ENCODE data around the gene HVCN1.

GRCh38 chr12:110702081-110702480 is 13.2 kb upstream of the HVCN1 start:
- TF ChIP-seq BHLHE40 (IDR thresholded peaks at IDR 0.05; ENCODE audit: borderline replicate concordance) (no peak), L3MBTL2 (conservative IDR thresholded peaks at IDR 0.05) (no peak), ELF4 (IDR thresholded peaks at IDR 0.05) (no peak), FOXA1 (IDR thresholded peaks at IDR 0.05) (no peak), SP1 (IDR thresholded peaks at IDR 0.05) (no peak), FOXM1 (IDR thresholded peaks at IDR 0.05; ENCODE audit: borderline replicate concordance) (no peak), NFRKB (IDR thresholded peaks at IDR 0.05) (no peak)
- TF ChIP-seq, protein P1, sequence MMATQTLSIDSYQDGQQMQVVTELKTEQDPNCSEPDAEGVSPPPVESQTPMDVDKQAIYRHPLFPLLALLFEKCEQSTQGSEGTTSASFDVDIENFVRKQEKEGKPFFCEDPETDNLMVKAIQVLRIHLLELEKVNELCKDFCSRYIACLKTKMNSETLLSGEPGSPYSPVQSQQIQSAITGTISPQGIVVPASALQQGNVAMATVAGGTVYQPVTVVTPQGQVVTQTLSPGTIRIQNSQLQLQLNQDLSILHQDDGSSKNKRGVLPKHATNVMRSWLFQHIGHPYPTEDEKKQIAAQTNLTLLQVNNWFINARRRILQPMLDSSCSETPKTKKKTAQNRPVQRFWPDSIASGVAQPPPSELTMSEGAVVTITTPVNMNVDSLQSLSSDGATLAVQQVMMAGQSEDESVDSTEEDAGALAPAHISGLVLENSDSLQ (IDR thresholded peaks at IDR 0.05): no peak
